HG03565 (cell line): ENCODE measurements around the gene ARSA.
"Not testable (repeated sequence)": the region's sequence is repeated elsewhere in the genome, so short reads cannot be mapped to it uniquely, and the experiment has no call there.

ENCODE experiments used
- ATAC-seq: cut with Tn5 transposase; IDR thresholded peaks from one replicate; pipeline ENCODE4 v1.9.1; 2021; ENCODE audit warnings: mild to moderate bottlenecking, moderate library complexity; ENCODE audit not compliant: unreplicated experiment

ARSA gene

DNA sequence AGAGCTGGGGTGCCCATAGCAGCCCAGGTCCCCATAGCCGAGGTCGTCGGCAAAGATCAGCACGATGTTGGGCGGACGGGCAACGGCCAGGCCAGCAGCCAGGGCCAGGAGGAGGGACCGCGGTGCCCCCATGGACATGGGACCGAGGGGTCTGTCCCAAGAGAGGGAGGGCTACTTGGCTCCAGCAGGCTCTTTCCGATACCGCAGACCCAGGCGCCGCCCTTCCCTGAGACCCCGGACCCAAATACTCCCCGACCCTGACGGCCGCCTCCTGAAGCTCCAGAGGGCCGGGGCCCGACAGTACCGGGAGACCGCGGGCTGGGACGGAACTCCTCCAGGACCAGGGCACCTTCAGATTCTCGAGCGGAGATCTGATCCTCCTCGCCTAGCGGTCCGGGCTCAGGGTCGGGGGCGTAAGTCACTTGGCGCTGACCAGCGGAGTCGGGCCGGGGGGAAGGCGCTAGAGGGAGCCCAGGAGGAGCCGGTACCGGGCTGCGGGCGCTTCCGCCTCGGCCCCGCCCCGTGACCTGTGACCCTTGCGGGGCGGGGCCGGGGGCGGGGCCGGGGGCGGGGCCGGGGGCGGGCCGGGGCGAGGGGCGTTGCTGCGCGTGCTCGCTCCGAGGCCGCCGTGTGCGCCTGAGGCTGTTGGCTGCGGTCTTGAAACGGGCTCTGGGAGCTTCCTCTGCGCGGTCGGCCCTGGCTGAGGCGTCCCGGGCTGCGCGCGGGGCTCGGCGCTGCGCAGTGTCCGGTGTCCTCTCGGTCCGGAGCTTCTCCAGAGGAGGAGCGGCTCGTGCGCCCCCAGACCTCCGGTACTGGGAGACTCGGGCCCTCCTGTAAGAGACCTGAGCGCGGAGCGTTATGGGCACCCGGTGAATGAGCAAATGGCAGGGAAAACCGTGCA is at the start of gene ARSA:
Gene ARSA, minus strand, starts transcription at position 511 of the 901 bp plus-strand sequence. Its CDS starts 373 bp downstream, at position 138.
- ATAC-seq = peak; percentile 58

DNA sequence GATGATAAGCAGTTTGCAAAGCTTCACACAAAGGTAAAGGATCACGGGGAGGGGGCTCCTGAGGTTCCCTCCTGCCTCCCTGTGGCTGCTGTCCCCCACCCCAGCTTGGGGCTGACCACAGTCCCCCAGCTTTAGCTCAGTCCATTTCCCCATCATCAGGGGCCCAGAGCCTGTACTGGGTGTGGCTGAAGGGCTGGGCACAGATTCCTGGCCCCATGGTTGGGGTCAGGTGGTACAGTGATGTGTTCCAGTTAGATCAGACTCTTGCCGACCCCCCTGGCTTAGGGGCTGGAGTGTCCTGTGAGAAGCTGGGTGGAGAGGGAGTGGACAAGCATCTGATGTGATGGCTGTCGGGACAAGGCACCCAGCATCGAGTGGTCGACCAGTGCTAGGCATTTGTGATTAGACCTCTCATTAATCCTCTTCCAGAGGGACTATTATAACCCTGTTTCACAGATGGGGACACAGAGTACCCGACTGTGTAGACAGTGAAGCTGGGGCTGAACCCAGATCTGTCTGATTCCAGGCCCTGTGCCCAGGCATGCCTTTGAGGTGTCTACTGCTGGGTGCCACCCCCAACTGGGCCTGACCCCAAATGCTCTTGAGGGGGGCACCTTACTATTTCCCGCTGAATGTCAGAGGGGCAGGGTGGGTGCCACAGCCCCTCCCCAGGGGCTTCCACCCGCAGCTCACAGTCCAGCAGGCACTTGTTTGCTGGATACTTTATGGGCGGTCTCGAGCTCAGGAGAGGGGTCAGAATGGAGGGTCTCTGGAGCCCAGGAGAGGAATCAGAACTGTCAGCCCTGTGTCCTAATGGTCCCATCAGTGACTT is 48.9 kb upstream of the ARSA start:
- ATAC-seq = no peak

DNA sequence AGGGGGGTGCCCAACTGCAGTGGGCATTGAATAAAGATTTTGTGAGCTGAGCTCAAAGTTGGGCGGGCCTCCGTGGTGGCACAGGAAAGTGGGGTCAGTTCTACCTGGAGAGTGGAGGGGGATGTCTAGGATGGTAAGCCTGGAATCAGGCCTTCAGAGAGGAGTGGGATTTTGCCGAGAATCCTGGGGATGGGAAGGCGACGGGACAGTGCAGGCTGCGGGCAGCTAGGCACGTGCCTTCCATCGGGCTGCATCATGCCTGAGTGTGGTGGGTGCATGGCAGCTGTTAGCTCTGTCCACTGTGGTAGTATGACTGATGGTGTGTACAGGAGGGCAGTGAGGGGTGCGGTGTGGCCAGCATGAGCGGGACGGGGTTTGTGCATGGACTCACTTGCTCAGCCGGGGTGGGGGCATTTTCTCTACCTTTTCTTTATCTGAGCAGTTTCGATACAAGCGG is 48.3 kb upstream of the ARSA start:
- no peak for ATAC-seq

DNA sequence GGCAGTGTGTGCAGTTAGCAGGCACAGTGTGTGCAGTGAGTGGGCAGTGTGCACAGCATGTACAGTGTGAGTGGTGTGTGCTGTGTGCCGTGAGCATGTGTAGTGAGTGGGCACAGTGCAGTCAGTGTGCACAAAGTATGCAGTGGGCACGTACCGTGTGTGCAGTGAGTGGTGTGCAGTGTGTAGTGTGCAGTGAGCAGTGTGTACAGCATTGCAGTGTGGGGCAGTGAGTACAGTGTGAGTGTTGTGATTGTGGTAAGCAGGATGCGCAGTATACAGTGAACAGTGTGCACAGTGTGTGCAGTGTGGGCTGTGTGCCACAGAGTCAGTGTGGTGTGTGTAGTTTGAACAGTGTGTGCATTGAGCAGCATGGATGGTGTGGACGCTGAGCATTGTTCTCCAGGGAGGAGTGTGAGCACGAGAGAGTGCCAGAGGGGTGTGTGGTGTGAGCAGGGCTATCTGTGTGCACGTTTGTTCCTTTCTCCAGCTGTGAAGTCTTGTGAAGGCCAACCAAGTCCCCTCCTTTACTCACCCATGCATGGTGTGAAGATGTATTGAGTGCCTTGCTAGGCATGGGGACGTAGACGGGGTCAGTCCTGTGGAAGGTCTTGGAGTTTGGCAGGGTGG is 47.7 kb upstream of the ARSA start:
- no peak for ATAC-seq

DNA sequence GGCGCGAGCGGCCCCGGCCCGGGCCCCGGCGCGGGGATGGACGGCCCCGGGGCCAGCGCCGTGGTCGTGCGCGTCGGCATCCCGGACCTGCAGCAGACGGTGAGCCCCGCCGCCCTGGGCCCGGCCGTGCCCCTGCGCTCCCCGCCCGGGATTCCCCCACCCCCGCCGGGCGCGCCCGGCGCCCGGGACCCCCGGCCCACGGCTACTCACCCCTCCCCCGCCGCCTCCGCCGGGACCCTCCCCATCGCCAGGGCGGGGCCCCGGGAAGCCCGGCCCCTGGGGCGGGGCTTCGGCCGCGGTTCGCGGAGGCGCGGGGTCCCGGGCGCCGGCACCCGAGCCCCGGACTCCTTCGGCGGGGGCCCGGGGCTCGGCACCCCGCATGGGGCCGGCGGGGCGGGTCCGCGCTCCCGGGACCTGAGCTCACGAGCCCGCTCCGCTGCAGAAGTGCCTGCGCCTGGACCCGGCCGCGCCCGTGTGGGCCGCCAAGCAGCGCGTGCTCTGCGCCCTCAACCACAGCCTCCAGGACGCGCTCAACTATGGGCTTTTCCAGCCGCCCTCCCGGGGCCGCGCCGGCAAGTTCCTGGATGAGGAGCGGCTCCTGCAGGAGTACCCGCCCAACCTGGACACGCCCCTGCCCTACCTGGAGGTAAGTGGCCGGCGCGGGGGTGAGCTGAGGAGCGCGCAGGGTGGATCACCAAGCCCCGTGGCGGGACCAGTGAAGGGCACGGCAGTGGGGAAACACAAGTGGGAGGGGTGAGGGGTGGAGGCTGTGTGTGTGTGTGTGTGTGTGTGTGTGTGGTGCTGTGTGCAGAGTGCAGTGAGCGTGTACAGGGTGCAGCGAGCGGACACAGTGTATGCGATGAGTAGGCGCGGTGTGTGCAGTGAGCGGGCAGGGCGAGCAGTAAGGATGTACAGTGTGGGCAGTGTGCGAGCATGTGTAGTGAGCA is 46.9 kb upstream of the ARSA start:
- ATAC-seq = no peak

DNA sequence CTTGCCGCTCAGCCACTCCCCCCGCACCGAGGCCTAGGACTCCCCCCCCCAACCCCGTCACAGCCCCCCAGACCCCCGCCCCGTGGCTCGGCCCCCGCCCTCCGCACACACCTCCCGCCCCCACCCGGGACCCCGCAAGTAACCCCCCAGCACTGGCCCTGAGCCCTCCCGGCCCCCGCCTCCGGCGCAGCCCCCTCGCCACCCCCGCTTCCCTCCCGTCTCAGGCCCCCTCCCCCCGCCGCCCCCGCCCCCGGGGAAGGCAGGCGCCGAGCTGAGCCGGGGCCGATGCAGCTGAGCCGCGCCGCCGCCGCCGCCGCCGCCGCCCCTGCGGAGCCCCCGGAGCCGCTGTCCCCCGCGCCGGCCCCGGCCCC is 46.2 kb upstream of the ARSA start:
- no peak for ATAC-seq

DNA sequence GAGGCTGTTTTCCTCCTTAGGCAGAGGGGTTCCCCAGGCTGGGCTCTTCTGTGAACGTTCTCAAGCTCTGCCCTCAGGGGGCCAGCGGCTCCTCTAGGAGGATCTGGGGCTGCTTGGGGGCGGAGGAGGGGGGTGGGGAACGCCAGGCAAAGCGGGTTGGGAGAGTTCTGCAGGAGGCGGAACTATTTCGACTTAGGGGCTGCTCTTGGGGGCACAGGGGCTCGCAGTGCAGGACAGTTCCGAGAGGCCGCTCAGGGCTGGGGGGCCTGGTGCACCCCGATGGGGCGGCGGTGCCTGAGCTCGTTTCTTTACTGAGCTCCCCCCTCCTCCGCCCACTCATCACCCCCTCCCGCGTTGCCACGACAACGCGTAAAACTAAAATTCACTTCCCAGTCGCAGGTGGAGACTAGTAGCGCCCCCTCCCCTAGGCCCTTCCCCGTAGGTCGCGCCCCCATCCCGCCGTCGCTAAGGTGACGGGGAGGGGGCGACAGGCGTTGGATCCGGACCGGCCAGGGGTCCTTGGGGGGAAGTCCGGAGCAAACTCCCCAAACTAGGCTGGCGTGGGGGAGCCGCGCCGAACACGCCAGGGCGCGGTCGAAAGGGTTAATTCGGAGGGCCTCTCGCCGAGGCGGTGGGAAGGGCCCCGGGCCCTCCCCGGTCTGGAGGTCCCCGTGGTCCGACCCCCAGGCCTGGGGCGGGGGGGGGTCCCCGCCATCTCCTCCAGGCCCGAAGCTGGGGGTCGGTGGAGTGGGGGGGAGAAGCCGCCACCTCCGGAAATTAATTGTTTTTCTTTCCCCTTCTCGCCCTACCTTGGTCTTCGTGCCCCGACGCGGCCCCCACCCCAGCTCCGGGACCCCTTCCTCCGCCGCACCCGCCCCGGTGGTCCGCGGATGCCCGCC is 45.5 kb upstream of the ARSA start:
- no peak for ATAC-seq

DNA sequence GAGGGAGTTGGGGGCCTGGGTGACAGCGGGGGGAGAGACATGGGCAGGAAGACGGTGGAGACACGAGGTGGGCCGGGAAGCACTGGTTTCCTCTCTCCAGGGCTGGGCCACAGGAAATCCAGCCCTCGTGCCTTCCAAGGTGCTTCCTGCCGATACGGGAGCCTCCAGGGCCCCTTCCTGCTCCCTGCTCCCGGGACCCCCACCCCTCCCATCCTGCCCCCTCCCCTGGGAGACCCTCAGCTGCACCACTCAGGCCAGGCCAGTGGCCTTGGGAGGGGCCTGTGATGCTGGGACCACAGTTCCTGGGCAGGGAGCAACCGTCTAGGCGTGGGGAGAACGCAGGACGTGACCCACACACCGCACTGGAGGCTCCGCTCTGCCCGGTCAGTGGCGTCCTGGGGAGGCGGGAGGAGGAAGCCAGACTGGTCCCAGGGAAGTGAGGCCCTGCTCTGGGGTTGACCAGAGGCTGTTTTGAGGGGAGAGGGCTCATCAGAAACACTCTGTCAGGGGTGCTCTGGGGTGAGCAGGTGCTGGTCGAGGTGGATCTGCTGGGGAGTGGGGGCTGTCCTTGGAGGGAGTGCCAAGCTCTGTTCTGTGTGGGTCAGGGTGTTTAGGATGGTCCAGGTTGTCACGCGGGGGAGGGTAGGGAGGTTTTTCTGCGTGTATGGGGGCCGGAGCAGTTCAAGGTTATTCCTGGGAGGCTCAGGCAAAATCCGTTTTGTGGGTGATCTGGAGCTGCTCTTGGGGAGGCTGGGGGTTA is 44.7 kb upstream of the ARSA start, which contains the start of gene SHANK3:
Gene SHANK3, plus strand, starts transcription at position 353 of the 760 bp plus-strand sequence.
- ATAC-seq = no peak

DNA sequence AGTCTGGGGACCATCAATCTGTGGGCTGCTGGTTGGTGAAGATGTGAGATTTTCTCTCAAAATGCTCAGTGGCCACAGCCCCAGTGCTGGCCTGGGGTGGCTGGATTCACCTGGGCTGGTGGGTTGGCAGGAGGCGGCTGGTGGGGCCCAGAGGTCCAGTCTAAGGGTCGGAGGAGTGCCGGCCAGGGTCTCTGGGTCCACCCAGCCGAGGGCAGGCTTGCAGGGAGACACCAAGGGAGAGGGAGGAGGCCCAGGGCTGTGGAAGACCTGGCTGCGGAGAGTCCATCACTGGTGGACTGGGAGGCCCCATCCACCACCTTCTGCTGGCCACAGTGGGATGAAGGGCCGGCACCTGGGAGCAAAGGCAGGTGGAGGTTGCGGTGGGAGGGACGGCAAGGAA is 44.1 kb upstream of the ARSA start:
- no peak for ATAC-seq

DNA sequence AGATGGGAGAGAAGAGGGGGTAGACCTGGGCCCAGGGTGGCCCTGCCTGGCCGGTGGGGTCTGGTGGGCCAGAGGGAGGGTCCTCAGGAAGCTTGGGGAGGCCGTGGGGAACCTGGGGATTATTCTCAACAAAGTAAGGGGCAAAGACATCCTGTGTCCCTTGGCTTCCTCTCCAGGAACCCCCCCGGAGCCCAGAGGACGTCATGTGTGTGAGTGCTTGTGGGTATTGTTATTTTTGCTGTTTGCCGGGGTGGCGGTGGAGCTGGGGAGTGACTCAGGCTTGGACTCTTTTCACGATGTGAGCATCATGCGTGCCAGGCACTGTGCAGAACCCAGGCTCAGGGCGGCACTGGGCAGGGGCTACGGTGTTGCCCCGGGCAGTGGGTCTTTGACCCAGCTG is 43.7 kb upstream of the ARSA start:
- ATAC-seq = no peak

DNA sequence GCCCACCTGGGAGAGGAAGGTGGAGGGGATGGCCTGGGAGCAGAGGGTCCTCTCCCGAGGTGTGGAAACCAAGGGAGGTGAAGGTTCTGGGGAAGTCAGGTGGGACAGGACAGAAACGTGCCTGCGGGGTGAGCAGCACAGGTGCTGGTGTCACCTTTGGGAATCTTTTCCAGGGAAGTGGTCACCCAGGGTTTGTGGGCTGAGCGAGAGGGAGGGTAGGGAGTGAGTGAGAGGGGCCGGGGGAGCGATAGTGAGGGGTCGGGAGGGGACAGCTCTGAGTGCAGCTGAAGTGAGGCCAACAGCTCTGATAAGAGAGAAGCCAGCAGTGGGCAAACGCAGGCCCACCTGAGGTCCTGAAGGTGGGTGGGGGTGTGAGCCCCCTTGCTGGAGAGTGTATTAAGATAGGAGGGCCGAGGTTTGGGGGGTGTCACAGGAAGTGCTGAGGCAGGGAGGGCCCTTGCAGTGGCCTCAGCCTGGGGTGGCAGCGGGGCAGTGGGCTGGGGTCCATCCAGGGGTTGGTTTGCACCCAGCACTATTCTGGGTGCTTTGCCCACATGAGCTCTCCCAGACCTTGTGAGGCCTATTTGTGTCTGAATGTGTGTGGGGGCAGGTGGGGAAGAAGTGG is 43.1 kb upstream of the ARSA start:
- no peak for ATAC-seq

DNA sequence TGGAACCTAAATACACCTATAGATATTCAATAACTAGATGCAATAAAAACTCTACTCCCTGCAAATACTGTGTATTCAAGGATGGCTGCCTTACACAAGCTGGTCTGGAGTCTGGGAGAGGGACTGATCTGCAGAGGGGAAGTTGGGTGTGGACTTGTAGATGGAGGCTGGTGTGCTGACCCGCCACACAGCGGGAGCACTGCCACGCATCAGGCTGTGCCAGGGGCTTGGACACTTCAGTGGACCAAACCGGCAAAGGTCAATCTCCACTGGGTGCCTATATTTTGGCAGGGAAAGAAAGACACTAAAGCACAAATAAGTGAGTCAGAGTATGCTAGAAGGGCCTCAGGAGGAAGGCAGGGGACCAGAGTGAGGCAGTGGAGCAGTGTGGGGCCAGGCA is 42.6 kb upstream of the ARSA start:
- no peak for ATAC-seq

DNA sequence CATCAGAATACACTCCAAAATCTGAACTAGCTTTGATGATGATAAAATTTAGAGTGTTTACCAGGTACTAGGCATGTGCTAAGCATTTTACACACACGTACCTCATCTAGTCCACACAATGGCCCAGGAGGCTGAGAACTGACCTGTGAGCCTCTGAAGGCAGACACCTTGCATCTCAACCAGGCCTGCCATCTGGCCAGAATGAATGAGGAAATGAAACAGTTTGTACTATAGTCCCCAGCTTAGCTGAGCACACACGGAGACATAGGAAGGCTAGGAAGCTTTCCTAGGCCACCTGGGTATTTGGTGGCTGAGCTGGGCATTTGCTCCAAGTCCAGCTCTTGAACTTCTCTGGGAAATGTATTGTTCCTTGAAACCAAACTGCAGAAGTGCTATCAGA is 37.8 kb upstream of the ARSA start:
- no peak for ATAC-seq

DNA sequence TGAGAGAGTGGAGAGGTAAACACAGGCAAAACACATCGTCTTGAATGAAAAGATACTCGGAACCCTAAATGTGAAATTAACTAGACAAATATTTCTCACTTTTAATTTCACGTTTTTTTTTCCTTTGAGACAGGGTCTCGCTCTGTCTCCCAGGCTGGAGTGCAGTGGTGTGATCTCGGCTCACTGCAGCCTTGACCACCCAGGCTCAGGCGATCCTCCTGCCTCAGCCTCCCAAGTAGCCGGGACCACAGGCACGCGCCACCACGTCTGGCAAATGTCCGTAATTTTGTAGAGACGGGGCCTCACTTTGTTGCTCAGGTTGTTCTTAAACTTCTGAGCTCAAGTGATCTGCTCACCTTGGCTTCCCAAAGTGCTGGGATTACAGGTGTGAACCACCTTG is 37.3 kb upstream of the ARSA start:
- no peak for ATAC-seq

DNA sequence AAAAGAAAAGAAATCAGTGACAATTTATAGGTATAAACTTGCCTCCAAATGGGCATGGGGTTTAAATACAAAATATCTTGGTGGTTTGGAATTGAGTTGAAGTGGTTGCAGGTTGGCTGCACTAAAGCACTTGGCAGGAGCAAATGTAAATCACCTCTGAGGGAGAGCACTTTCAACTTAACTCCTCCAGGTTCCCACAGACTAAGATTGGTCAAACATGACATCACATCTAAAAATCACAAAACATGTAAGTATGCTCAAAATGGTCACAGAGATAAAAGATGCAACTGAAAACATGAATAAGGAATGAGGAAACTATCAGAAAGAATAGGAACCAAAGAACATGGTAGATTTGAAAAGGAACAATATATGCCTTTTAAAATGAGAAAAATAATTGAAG is 32.4 kb upstream of the ARSA start:
- no peak for ATAC-seq

DNA sequence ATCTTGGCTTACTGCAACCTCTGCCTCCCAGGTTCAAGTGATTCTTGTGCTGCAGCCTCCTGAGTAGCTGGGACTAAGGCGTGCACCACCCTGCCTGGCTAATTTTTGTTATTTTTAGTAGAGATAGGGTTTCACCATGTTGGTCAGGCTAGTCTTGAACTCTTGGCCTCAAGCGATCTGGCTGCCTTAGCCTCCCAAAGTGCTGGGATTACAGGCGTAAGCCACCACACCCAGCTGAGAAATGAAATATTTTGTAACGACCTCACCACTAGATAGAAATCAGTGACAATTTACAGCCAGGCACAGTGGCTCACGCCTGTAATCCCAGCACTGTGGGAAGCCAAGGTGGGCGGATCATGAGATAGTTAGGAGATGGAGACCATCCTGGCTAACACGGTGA is 31.8 kb upstream of the ARSA start:
- not testable (repeated sequence) for ATAC-seq

DNA sequence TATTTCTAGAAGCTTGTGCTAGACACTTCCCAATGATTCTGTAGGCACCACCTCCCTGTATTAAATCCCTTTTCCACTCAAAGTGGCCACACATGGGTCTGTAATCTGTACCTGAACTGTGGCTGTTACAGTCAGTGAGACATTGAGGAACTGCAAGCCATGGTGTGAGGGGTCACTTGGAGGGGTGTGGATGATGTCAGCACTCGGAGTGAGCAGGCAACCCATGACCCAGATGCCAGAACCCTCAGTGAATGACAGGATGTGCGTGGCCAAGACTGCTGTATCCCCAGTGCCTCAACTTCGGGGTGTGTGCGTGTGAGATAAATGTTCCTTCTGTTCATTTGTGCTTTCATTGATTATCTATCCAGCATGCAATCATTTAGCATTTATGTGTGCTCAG is 30.0 kb upstream of the ARSA start:
- no peak for ATAC-seq
